Epidermal melanocyte (primary cell): ENCODE results near the gene OLFM1.
"Not testable (repeated sequence)": the region's sequence is repeated elsewhere in the genome, so short reads cannot be mapped to it uniquely, and the experiment has no call there.

Experiments
- DNase-seq: peaks from one replicate; pipeline ENCODE4 v3.0.0; 2011; ENCODE audit warnings: low spot score; ENCODE audit not compliant: insufficient read length

OLFM1 gene

GRCh38 chr9:135060461-135061116, 26.9 kb upstream of the OLFM1 start:
- no peak for DNase-seq

- no peak for DNase-seq
Measured at GRCh38 chr9:135061441-135061840, 26.0 kb upstream of the OLFM1 start.

- no peak for DNase-seq
Measured at GRCh38 chr9:135062254-135062653, 25.2 kb upstream of the OLFM1 start.

GRCh38 chr9:135063466-135063865, 24.0 kb upstream of the OLFM1 start:
- DNase-seq, result not testable (repeated sequence)

GRCh38 chr9:135063888-135064287, 23.6 kb upstream of the OLFM1 start:
- DNase-seq, result not testable (repeated sequence)

GRCh38 chr9:135065151-135065550, 22.3 kb upstream of the OLFM1 start:
- no peak for DNase-seq

GRCh38 chr9:135065804-135066203, 21.7 kb upstream of the OLFM1 start:
- DNase-seq, result no peak

- DNase-seq, result no peak
Measured at GRCh38 chr9:135066291-135066690, 21.2 kb upstream of the OLFM1 start.

GRCh38 chr9:135067096-135067710, 20.3 kb upstream of the OLFM1 start:
- DNase-seq, result no peak

GRCh38 chr9:135068776-135069415, 18.6 kb upstream of the OLFM1 start:
- no peak for DNase-seq

GRCh38 chr9:135069558-135070197, 17.8 kb upstream of the OLFM1 start:
- no peak for DNase-seq

GRCh38 chr9:135070198-135070951, 17.1 kb upstream of the OLFM1 start:
- DNase-seq, result no peak

- DNase-seq, result no peak
Measured at GRCh38 chr9:135070964-135071735, 16.3 kb upstream of the OLFM1 start.

GRCh38 chr9:135073081-135073740, 14.3 kb upstream of the OLFM1 start:
- no peak for DNase-seq

GRCh38 chr9:135073741-135074305, 13.6 kb upstream of the OLFM1 start:
- DNase-seq, result no peak

GRCh38 chr9:135074354-135075233, 12.9 kb upstream of the OLFM1 start:
- no peak for DNase-seq

GRCh38 chr9:135075234-135076142, 12.0 kb upstream of the OLFM1 start:
- peak; percentile 60 for DNase-seq
